GM12864 (cell line): ENCODE results near the gene TMPRSS11F.

Source experiments
- DNase-seq: peaks from one replicate; pipeline ENCODE4 v3.0.0-alpha.2; 2011; ENCODE audit warnings: low read depth
- H3K4me3 ChIP-seq: 2 replicates; pipeline ENCODE4 v1.5.1; 2011; ENCODE audit warnings: mild to moderate bottlenecking, low read depth, low read length, control low read depth
- TF ChIP-seq, protein P1 (sequence below): IDR thresholded peaks from 2 replicates; pipeline ENCODE4 v1.5.1; 2011; ENCODE audit warnings: low read depth, mild to moderate bottlenecking, moderate library complexity, low read length, control low read depth, inconsistent platforms; ENCODE audit errors: missing control alignments

TMPRSS11F gene

DNA sequence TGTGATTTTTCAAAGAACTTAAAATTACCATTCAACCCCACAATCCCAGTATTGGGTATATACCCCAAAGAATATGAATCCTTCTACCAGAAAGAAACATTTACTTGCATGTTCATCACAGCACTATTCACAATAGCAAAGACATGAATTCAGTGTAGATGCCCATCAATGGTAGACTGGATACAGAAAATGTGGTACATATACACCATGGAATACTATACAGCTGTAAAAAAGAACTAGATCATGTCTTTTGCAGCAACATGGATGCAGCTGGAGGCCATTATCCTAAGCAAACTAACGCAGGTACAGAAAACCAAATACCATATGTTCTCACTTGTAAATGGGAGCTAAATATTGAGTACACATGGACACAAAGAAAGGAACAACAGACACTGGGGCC lies 34.1 kb upstream of the TMPRSS11F start:
- no peak overlapping the region for H3K4me3 ChIP-seq
- DNase-seq, result no peak
- TF ChIP-seq, protein P1, sequence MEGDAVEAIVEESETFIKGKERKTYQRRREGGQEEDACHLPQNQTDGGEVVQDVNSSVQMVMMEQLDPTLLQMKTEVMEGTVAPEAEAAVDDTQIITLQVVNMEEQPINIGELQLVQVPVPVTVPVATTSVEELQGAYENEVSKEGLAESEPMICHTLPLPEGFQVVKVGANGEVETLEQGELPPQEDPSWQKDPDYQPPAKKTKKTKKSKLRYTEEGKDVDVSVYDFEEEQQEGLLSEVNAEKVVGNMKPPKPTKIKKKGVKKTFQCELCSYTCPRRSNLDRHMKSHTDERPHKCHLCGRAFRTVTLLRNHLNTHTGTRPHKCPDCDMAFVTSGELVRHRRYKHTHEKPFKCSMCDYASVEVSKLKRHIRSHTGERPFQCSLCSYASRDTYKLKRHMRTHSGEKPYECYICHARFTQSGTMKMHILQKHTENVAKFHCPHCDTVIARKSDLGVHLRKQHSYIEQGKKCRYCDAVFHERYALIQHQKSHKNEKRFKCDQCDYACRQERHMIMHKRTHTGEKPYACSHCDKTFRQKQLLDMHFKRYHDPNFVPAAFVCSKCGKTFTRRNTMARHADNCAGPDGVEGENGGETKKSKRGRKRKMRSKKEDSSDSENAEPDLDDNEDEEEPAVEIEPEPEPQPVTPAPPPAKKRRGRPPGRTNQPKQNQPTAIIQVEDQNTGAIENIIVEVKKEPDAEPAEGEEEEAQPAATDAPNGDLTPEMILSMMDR, result no peak

DNA sequence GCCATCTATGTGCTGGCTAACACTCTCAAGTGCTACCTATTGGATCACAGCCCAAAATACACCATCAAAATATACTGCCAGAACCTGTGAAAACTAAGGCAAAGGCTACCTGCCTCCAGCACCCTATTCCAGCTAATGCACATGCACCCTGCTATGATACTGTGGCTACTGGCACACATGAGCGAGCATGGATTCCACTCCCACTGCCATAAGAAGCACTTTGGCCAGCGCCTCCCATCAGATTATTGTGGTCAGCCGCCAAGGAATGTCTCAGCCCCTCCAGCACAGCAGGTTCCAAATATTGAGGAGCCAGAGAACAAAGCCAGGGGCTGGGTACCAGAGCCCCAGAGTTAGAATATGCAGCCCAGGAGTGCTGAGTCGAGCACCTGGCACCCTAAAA lies 32.5 kb upstream of the TMPRSS11F start:
- TF ChIP-seq, protein P1, result no peak
- H3K4me3 ChIP-seq, result no peak overlapping the region
- DNase-seq, result no peak

DNA sequence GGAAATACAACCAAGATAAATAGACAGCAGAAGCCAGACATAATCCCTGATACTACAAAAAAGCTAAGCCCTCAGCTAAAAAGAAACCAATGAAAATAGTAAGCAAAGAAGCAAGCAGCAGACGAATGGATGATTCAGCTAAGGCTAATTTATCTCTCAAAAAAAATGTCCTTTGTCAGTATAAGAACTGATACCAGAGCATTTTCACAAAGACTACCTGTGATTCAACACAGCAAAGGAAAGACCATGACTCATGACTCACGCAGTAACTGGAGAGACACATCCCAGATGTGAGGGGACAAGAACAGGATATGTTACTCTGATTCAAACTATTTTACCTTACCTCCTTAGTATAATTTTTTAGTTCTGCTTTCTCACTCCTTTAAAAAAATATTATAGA lies 22.7 kb upstream of the TMPRSS11F start:
- DNase-seq, result no peak
- H3K4me3 ChIP-seq, result no peak overlapping the region
- TF ChIP-seq, protein P1, result no peak

DNA sequence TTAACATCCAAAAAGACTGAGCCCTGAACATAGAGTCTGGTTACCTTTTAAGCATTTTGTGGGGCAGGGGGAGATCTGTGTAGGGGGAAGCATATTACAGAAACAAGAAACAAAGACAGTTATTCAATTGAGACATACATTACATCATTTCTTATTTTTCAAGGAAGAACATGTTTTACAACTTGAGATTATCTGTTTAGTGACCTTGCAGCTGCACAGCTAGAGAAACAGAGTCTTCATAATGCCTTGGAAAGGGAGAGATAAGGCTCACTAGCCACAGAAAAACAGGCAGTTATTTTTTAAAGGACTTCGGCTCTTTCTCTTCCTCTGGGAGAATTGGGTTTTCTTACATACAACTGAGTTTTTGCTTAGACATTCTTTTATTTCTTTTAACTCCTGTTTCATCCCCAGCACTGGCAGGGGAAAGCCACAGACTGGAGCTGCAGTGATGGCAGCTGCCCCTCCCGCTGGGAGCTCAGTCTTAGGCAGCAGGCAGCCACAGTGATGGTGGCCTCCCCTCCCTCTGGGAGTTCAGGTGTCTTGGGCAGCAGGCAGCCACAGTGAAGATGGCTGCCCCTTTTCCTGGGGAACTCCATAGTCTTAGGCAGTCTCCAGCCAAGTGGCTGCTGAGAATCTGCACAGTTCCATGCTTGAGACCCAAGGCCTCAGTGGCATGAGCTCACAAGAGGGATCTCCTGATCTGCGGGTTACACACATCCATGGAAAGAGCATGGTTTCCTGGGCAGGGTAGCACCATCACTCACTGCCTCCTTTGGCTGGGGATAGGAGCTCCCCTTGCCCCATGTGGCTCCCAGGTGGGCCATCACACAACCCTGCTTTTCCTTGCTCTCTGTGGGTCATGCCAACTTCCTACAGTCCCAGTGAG lies 19.4 kb upstream of the TMPRSS11F start:
- no peak for DNase-seq
- no peak overlapping the region for H3K4me3 ChIP-seq
- TF ChIP-seq, protein P1, result no peak

DNA sequence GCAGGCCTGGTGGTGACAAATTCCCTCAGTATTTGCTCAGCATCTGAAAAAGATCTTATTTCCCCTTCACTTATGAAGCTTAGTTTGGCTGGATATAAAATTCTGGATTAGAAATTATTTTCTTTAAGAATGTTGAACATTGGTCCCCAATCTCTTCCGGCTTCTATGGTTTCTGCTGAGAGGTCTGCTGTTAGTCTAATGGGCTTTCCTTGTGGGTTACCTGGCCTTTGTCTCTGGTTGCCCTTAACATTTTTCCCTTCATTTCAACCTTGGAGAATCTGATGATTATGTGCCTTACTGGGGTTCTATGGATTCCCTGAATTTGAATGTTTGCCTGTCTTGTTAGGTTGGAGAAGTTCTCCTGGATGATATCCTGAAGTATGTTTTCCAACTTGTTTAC lies 17.4 kb upstream of the TMPRSS11F start:
- H3K4me3 ChIP-seq, result no peak overlapping the region
- TF ChIP-seq, protein P1, result no peak
- no peak for DNase-seq

DNA sequence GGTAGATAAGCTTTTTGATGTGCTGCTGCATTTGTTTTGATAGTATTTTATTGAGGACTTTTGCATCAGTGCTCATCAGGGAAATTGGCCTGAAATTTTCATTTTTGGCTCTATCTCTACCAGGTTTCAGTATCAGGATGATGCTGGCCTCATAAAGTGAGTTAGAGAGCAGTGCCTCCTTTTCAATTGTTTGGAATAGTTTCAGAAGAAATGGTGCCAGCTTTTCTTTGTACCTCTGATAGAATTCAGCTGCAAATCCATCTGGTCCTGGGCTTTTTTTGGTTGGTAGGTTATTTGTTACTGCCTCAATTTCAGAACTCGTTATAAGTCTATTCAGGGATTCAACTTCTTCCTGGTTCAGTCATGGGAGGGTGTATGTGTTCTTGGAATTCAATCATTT lies 15.6 kb upstream of the TMPRSS11F start:
- TF ChIP-seq, protein P1, result no peak
- no peak overlapping the region for H3K4me3 ChIP-seq
- no peak for DNase-seq

DNA sequence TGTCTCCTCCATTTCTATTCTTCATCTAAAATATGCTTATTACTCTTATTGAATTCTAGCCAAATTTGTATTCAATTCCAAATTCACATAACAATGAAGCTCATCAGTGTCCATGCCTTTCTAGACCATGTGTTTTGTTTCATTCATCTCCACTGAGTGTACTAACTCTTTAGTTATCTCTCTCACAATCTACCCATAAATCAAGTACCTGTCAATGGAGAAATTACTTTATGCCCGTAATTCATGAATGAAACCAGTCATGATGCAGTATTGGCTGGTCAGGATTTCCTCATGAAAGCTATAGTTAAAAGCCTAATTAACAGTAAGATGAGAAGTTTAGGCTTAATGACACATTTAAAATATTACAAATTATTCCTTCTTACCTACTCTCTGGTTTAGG lies 12.2 kb upstream of the TMPRSS11F start:
- DNase-seq, result no peak
- H3K4me3 ChIP-seq, result no peak overlapping the region
- TF ChIP-seq, protein P1, result no peak
